Rectal smooth muscle tissue (tissue), 1 donor: Measurements from ENCODE around the gene CCDC141.

Experiments used
- H3K27ac ChIP-seq: one replicate; pipeline ENCODE4 v1.7.0; 2013; ENCODE audit warnings: low read depth, low read length, inconsistent platforms
- H3K27me3 ChIP-seq: one replicate; pipeline ENCODE4 v1.7.0; 2013; ENCODE audit warnings: low read length; ENCODE audit not compliant: control insufficient read depth, insufficient read depth
- H3K36me3 ChIP-seq: one replicate; pipeline ENCODE4 v1.7.0; 2013; ENCODE audit warnings: low read length; ENCODE audit not compliant: control insufficient read depth, insufficient read depth
- H3K4me1 ChIP-seq: one replicate; pipeline ENCODE4 v1.7.0; 2013; ENCODE audit warnings: low read length; ENCODE audit not compliant: control insufficient read depth, insufficient read depth
- H3K4me3 ChIP-seq: one replicate; pipeline ENCODE4 v1.7.0; 2013; ENCODE audit warnings: low read length
- H3K9ac ChIP-seq: one replicate; pipeline ENCODE4 v1.7.0; 2013; ENCODE audit warnings: low read length

CCDC141 gene

DNA sequence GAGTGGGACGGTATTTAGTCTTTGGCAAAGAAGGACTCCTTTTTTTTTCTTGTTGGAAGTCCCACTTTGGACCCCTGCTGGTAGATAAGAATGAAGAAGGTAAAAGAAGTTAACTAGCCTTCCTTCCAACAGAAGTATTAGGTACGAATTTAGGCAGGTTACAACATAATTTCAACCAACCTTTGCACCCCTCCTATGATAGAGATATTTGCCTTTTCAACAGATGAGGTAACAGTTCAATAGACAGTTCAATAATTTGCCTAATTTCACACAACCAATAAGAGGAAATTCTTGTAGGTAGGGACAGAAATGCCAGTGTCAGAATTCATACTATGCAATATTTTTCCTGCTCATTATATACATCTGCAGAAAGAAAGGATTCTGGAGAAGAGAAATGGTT lies 100.8 kb downstream of the CCDC141 start:
- Histone ChIP-seq H3K9ac (no peak overlapping the region), H3K27ac (no peak overlapping the region), H3K4me1 (no peaks in the 10 kb centered on the region), H3K36me3 (no peaks in the 10 kb centered on the region), H3K27me3 (no peaks in the 10 kb centered on the region), H3K4me3 (no peak overlapping the region)

DNA sequence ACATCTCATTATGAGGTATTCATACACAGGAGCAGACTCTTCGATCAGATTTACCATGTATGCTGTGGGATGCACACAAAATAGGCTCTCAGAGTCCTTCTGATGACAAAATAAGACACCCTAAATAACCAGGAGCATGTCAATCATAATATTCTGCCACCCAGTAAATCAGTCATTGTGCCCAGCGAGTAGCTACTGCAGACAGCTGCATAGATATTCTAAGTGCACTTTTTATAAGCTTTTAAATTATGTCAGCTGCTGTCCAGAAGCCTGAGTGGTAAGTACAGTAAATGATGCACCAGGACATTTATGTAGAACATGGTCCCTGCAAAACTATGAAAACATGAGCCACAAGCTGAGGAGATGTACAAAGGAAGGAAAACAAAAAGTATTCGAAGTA lies 102.9 kb downstream of the CCDC141 start:
- Histone ChIP-seq H3K27me3 (no peaks in the 10 kb centered on the region), H3K4me1 (no peaks in the 10 kb centered on the region), H3K36me3 (no peaks in the 10 kb centered on the region), H3K9ac (no peak overlapping the region), H3K27ac (no peak overlapping the region), H3K4me3 (no peak overlapping the region)

DNA sequence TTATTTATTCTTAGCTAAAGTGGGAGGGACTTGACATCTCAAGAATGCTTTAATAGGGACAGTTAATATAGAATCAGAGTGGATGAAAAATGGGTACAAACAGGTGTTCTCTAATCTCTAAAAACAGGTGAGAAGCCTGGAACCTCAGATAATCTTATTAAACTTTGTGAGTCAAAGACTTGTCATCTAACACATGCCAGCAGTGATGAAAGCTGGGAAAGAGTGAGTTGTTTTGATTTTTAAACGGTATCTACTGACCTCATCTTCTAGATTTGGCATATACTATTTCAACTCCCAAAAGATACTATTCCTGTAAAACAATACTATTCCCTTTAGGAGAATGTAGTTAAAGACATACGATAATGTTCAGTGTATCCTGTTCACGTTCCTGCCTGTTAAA lies 103.4 kb downstream of the CCDC141 start:
- H3K36me3 ChIP-seq = no peaks in the 10 kb centered on the region
- H3K27me3 ChIP-seq = no peaks in the 10 kb centered on the region
- H3K4me3 ChIP-seq = no peak overlapping the region
- no peak overlapping the region for H3K27ac ChIP-seq
- no peak overlapping the region for H3K9ac ChIP-seq
- no peaks in the 10 kb centered on the region for H3K4me1 ChIP-seq

DNA sequence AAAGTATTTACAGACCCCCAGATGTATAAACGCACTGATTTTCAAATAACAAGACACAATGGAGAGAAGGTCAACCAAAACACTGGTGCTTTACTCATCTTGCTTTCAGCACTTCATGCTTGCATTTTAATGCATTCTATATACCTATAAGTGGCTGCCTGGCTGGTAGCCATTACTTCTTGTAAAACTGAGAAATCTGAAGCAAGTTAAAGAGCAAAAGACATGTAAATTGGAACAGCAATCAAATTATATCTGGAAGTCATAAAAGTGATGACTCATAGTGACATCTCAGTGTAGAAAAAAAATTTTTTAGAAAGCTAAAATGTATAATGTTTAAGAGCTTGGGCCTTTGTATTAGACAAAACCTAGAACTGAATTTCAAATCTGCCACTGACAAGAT lies 106.2 kb downstream of the CCDC141 start:
- Histone ChIP-seq H3K36me3 (no peaks in the 10 kb centered on the region), H3K27ac (no peak overlapping the region), H3K4me3 (no peak overlapping the region), H3K27me3 (no peaks in the 10 kb centered on the region), H3K4me1 (no peaks in the 10 kb centered on the region), H3K9ac (no peak overlapping the region)

DNA sequence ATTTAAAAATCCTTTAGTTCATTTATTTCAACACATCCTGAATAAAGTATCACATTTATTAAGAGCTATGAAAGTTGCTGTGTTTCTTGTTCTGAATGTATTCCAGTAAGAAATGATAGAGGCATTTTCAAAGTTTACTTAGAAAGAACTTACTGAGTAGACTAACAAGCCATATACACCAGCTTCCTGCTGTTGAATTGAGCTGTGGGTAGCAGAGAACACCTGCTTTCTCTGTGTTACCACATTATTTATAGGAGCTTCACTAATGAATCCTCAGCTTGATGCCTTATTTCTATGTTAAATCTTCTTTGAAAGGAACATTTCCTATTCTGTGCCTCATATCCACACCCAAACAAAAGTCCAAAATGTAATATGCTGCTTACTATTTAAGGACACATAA lies 115.4 kb downstream of the CCDC141 start:
- no peaks in the 10 kb centered on the region for H3K27me3 ChIP-seq
- H3K27ac ChIP-seq = no peak overlapping the region
- H3K36me3 ChIP-seq = no peaks in the 10 kb centered on the region
- no peak overlapping the region for H3K4me3 ChIP-seq
- H3K4me1 ChIP-seq = no peaks in the 10 kb centered on the region
- no peak overlapping the region for H3K9ac ChIP-seq

DNA sequence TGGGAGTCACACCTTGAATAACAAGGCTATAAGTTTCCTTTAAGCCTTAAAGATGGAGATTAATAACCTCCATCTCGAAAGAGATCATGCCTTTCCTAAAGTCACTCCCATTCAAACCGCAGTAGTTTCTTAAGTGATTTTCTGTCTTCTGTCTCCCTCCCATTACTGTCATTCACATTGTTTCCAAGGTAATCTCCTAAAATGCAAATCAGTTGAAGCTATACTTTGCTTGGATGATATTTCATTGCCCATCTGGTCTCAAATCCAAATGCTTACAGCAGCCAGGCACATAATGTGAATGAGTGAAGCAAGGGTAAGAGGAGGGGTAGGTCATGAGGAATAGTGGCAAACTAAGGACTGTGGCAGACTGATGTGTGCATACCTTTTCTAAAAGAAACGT lies 116.4 kb downstream of the CCDC141 start:
- Histone ChIP-seq H3K9ac (no peak overlapping the region), H3K27me3 (no peaks in the 10 kb centered on the region), H3K36me3 (no peaks in the 10 kb centered on the region), H3K4me3 (no peak overlapping the region), H3K4me1 (no peaks in the 10 kb centered on the region), H3K27ac (no peak overlapping the region)

DNA sequence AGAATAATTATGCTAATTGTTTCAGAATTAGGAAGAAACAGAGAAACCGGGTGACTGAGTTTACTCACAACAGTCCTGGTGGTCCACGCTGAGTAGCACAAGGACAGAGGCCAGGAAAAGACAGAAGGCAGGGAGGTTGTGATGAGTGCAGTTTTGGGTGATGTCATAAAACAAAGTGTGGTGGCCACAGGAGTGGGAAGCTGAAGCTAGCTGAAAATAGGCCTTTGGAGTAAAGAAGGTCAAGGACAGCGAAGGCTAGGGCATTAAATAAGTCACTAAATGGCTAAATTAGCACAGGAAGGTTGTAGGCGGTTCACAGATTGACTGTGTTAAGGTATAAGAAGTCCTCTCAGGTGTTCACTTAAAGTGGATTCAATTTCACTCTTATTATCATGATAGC lies 121.9 kb downstream of the CCDC141 start:
- H3K4me1 ChIP-seq = no peaks in the 10 kb centered on the region
- H3K4me3 ChIP-seq = no peak overlapping the region
- H3K27me3 ChIP-seq = no peaks in the 10 kb centered on the region
- H3K27ac ChIP-seq = no peak overlapping the region
- no peak overlapping the region for H3K9ac ChIP-seq
- no peaks in the 10 kb centered on the region for H3K36me3 ChIP-seq

DNA sequence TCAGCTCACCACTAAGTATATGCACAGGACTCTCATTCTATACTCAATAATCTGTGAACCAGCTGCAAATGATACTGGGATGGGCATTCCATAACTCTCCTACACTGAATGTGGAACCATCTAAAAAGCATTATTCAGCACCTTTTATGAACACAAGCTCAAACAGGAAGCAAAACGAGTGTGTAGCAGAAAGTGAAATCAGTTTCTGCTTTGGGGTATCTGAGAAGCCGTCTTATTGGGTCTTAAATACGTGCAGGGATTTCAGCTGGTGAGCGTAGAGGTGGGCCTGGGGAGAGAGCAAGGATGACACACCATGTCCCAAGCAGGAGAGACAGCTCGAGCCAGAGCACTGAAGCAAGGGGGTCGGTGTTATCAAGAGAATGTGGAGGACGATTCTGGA lies 122.8 kb downstream of the CCDC141 start:
- H3K27ac ChIP-seq = no peak overlapping the region
- no peaks in the 10 kb centered on the region for H3K4me1 ChIP-seq
- no peak overlapping the region for H3K4me3 ChIP-seq
- no peaks in the 10 kb centered on the region for H3K27me3 ChIP-seq
- no peak overlapping the region for H3K9ac ChIP-seq
- no peaks in the 10 kb centered on the region for H3K36me3 ChIP-seq

DNA sequence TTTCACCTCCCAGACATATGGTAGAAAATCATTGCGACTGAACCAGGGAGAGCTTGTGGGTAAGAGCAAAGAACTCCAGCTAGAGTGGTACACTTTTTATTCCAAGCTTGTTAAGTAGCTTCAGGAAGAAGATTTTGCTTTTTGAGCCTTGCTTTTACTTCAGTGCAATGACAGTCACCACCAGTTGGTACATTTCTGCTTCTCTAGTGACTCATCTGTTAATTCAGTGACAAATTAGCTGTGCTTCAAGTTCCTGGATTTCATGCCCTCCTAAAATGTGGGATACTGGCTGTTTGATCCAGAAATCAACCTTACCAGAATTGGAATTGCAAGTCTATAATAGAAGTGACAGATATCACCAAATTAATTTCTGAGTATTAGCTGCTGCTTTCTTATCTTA lies 125.1 kb downstream of the CCDC141 start:
- Histone ChIP-seq H3K36me3 (no peaks in the 10 kb centered on the region), H3K4me3 (no peak overlapping the region), H3K27ac (no peak overlapping the region), H3K27me3 (no peaks in the 10 kb centered on the region), H3K9ac (no peak overlapping the region), H3K4me1 (no peaks in the 10 kb centered on the region)

DNA sequence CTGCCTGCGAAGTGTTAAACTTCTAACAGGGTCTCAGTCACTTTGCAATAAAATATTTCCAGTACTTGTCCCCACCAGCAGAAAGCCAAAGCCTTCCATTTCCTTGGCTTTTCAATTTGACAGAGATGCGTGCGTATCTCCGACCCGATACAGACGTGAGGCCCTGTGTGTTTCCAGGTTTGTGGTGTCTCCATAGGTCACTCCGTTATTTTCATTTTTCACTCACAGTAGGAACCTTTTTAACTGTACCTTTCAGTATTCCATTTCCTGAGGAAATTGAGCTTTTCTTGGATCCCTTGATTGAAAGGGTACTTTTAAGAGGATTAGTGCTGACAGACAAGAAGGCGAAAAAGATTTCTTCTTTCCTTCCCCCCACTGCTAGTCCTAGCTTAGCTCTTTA lies 126.4 kb downstream of the CCDC141 start:
- Histone ChIP-seq H3K9ac (no peak overlapping the region), H3K4me3 (no peak overlapping the region), H3K36me3 (no peaks in the 10 kb centered on the region), H3K27ac (no peak overlapping the region), H3K27me3 (no peaks in the 10 kb centered on the region), H3K4me1 (no peaks in the 10 kb centered on the region)

DNA sequence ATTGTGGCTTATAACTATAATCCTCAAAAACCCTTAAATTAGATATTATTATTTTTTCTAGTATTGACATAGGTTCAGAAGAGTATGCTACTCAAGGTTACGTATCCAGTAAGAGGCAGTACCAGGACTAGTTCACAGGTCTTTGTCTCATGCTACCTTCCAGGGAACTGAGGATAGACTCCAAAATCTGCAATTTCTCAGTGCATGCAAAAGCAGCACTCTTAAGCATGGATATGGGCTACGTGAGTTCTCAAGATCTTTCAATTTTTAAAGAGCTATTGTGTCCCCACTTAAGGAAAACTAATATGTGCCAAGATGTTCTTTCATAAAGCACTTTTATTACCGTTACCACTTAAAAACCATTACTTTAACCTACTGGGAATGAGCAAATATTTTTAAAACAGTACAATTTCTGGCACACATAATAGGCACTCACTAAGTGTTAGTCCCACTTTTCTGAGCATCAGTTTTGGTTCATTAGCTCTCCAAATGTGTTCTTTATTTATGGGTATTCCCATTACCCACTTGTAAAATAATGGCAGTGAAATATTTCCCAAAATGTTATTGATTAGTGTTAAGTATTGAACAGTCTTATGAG lies 128.9 kb downstream of the CCDC141 start:
- no peaks in the 10 kb centered on the region for H3K4me1 ChIP-seq
- no peak overlapping the region for H3K4me3 ChIP-seq
- no peaks in the 10 kb centered on the region for H3K27me3 ChIP-seq
- H3K9ac ChIP-seq = no peak overlapping the region
- no peaks in the 10 kb centered on the region for H3K36me3 ChIP-seq
- H3K27ac ChIP-seq = no peak overlapping the region

DNA sequence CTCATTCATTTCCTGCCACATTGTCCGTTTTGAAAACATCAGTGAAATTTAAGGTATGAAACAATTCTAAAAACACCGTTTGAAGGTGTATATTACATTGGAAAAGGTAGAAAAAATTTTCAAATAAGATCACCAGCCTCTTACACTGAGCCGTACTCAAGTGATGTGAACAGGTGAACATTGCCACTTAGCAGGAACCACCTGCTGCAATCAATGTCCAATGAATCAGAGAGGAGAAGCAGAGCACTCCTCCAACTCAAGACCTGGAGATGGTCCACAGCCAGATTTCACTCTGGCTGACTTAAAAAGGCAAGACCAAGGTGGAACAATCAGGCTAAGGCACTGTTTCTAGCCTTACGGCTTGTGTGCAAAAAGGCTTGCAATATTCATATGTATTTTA lies 132.4 kb downstream of the CCDC141 start:
- Histone ChIP-seq H3K27ac (no peak overlapping the region), H3K4me1 (no peaks in the 10 kb centered on the region), H3K36me3 (no peaks in the 10 kb centered on the region), H3K27me3 (no peaks in the 10 kb centered on the region), H3K9ac (no peak overlapping the region), H3K4me3 (no peak overlapping the region)

DNA sequence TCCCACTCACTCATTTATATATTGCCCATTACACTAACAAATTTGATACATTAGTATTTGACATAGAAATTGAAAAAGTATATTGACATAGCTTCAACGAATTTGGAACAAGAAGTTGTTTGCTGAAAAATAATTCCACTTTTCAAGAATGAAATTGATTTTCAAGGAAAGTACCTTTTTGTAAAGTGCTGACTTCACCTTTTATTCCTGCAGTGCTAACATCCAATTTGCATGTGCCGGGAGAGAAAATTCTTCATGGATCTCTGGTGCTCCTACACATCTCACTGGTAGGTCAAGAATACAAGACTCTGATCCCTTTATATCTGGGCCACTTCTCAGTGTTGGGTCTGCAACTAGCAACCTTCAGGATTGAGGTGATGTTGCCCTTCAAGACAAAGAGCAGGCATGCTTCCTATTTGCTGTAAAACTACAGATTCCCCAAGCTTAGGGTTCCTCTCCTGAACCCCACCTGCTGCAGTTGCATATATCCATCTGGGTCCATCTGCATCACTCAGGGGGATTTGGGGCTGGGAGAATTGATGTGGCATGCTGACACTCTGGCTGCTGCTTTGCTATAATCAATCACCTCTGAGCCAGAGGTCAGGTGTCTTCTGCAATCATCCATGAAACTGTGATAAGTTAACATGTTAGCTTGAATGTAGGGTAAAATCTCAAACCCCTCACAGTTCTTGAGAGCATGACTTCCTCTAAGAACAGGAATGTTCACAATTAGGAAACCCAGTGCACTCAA lies 134.3 kb downstream of the CCDC141 start:
- Histone ChIP-seq H3K27me3 (no peaks in the 10 kb centered on the region), H3K36me3 (no peaks in the 10 kb centered on the region), H3K4me1 (no peaks in the 10 kb centered on the region), H3K9ac (no peak overlapping the region), H3K4me3 (no peak overlapping the region), H3K27ac (no peak overlapping the region)
